Activated naive CD4-positive, alpha-beta T cell treated with anti-CD3 and anti-CD28 coated beads for 36 hours (primary cell): ENCODE results near the gene GALNT16. TPM values are rescaled to one million over a fixed set of nuclear protein-coding genes. Genes with fewer than 3 reads are reported as not detected.
A peak's percentile ranks its signal among the peaks of the same experiment; 100 is the strongest.
"Not testable (repeated sequence)": the region's sequence is repeated elsewhere in the genome, so short reads cannot be mapped to it uniquely, and the experiment has no call there.

Experiments used
- CTCF ChIA-PET: fragments of 350-600 bp; sonication (Branson Sonifier 250); formaldehyde crosslinking; loops from one replicate; lab custom pipeline; 2021; ENCODE audit warnings: antibody characterized with exemption; lab: Charles Lee
- DNase-seq: peaks from one replicate; pipeline ENCODE4 v3.0.0-alpha.2; 2020
- H3K27ac Mint-ChIP-seq: one replicate; pipeline ENCODE4 v1.8.0; 2021; ENCODE audit warnings: mild to moderate bottlenecking, mixed read lengths
- H3K27me3 Mint-ChIP-seq: one replicate; pipeline ENCODE4 v1.8.0; 2021; ENCODE audit warnings: low read depth, mixed read lengths
- H3K36me3 Mint-ChIP-seq: one replicate; pipeline ENCODE4 v1.8.0; 2021; ENCODE audit warnings: low read depth, mixed read lengths
- H3K4me1 Mint-ChIP-seq: one replicate; pipeline ENCODE4 v1.8.0; 2021; ENCODE audit warnings: low read depth, mixed read lengths
- H3K4me3 Mint-ChIP-seq: one replicate; pipeline ENCODE4 v1.8.0; 2021; ENCODE audit warnings: mild to moderate bottlenecking, moderate library complexity, mixed read lengths
- H3K9me3 Mint-ChIP-seq: one replicate; pipeline ENCODE4 v1.8.0; 2021; ENCODE audit warnings: mixed read lengths
- intact Hi-C: fragments of 100-400 bp; cut with micrococcal nuclease; formaldehyde crosslinking; loops from one replicate; pipeline ENCODE4 v1.15.1; 2023
- total RNA-seq, 2 experiments: library from RNA; stranded (reverse); gene quantifications; one replicate each; pipeline ENCODE4 v1.2.3, GENCODE V29; 2021

Gene GALNT16
- under 1 TPM in 1 of 2 experiments, not detected in 1; 0.02 TPM for total RNA-seq

DNA sequence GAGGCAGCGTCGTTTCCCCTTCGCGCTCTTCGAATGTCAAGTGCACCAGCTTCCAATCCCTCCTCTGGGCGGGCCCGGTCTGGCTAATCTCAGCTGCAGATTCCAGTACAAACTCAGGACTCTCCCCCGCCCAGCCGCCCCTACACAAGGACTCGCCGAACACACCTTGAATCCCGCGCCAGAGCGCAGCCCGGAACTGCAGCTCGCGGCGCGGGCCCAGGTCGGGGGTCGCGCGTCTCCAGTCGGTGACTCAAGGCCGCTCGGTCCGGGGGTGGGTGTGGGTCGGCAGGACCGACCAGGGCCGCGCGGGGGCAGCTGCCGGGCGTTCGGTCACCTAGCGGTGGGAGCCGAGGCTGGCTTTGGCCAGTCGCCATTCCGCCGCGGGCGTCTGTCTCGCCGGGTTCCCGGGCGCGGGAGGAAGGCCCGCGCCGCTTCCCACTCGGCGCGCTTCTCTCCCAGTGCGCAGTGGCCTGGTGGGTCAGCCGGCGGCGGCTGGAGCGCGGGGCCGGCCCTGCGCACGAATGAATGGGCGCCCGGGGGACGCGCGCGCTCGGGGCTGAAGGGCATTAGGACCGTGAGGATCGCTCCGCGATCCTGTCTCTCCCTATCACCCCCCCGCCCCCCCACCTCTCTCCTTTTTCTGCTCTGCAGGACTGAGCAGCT is at the start of gene GALNT16:
Gene GALNT16, plus strand, starts transcription at position 632 of the 663 bp plus-strand sequence. CDS start 133 bp downstream, outside the sequence.
- Mint-ChIP-seq H3K27me3 (peaks cover 52% of the 10 kb centered on the region), H3K4me3 (peak within 1 kb of the TSS; percentile 54), H3K4me1 (peaks cover 6% of the 10 kb centered on the region), H3K27ac (no peak within 1 kb of the TSS), H3K9me3 (no peaks in the 10 kb centered on the region), H3K36me3 (no peaks in the 10 kb centered on the region)
- CTCF ChIA-PET = interaction anchor here (1.1 to 1.9 kb wide), 3 partner anchors 57 to 204 kb away, joined by 3 to 5 read pairs (median 3); no protein-coding TSS in a partner anchor
- no peak for DNase-seq
- intact Hi-C loops = loop anchor here (2.0 kb wide), 1 partner anchor 139 kb away; the partner anchor contains the start of genes ERH and SLC39A9

DNA sequence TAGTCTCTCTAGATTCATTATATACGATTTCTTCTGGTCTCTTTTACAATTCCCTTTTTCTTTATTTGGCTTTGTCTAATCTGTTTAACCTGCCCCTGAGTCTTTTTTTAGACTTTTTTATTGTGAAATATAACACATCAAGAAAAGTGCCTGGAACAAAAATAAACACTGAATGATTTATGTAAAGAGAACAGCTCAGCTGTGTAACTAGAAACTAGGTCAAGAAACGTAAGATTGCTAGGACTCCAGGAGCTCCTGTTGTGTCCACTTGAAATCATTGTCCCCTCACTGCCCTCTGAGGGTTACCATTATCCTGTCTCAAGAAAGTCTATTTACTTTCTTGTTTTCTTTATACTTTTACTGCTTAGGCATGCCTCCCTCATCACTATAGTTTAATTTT is 45.6 kb upstream of the GALNT16 start:
- Mint-ChIP-seq H3K4me3 (no peak overlapping the region), H3K36me3 (peaks cover 11% of the 10 kb centered on the region), H3K9me3 (no peaks in the 10 kb centered on the region), H3K27me3 (no peaks in the 10 kb centered on the region), H3K4me1 (peaks cover 2% of the 10 kb centered on the region), H3K27ac (no peak overlapping the region)
- DNase-seq = no peak
- intact Hi-C loops = no loop called here
- CTCF ChIA-PET = no interaction called here

DNA sequence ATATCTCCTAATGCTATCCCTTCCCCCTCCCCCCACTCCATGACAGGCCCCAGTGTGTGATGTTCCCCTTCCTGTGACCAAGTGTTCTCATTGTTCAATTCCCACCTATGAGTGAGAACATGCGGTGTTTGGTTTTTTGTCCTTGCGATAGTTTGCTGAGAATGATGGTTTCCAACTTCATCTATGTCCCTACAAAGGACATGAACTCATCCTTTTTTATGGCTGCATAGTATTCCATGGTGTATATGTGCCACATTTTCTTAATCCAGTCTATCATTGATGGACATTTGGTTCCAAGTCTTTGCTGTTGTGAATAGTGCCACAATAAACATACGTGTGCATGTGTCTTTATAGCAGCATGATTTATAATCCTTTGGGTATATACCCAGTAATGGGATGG is 42.3 kb upstream of the GALNT16 start:
- H3K27ac Mint-ChIP-seq, H3K27me3 Mint-ChIP-seq, intact Hi-C loops, H3K4me3 Mint-ChIP-seq, H3K4me1 Mint-ChIP-seq, CTCF ChIA-PET, DNase-seq, H3K9me3 Mint-ChIP-seq: not testable (repeated sequence)
- peaks cover 12% of the 10 kb centered on the region for H3K36me3 Mint-ChIP-seq

DNA sequence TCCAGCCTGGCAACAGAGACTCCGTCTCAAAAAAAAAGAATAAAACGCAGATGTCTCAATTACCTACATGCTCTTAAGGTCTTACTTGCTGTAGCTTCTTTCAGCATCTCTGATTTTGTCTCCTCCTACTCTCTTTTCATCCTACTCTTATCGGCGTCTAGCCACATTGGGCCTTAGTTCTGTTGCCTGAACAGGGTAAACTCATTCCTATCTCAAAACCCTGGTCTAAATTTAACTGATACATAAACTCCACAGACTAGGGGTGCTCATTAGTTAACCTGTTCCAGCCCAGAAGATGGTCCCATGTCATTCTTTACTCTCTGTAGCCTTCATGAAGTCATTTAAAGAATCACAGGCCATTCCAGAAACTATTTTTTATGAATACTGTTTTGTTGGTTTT is 35.0 kb upstream of the GALNT16 start:
- H3K27me3 Mint-ChIP-seq = no peaks in the 10 kb centered on the region
- no peaks in the 10 kb centered on the region for H3K9me3 Mint-ChIP-seq
- no peak for DNase-seq
- peaks cover 2% of the 10 kb centered on the region for H3K36me3 Mint-ChIP-seq
- no peak overlapping the region for H3K4me3 Mint-ChIP-seq
- H3K27ac Mint-ChIP-seq = no peak overlapping the region
- CTCF ChIA-PET = no interaction called here
- no peaks in the 10 kb centered on the region for H3K4me1 Mint-ChIP-seq
- intact Hi-C loops = no loop called here

DNA sequence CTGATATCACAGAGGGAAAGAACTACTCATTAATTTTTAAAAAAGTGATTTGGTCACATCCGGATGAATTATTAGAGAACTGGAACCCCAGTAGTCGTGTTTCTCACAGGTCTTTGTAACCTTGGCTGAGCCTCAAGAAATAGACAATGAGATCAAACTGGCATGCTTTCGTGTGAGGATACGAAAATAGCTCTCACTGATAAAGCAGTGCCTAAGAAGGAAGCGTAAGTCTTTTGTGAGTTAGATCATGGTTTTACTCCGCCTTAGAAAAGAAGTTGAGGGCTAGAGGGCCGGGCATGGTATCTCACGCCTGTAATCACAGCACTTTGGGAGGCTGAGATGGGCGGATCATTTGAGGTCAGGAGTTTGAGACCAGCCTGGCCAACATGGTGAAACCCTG is 33.8 kb upstream of the GALNT16 start:
- Mint-ChIP-seq H3K36me3 (peaks cover 2% of the 10 kb centered on the region), H3K27me3 (no peaks in the 10 kb centered on the region), H3K27ac (no peak overlapping the region), H3K4me3 (no peak overlapping the region), H3K4me1 (no peaks in the 10 kb centered on the region), H3K9me3 (no peaks in the 10 kb centered on the region)
- CTCF ChIA-PET = interaction anchor here (0.7 to 1.2 kb wide), 2 partner anchors 15 to 77 kb away, joined by 3 to 4 read pairs; no protein-coding TSS in a partner anchor
- intact Hi-C loops = no loop called here
- DNase-seq = no peak

DNA sequence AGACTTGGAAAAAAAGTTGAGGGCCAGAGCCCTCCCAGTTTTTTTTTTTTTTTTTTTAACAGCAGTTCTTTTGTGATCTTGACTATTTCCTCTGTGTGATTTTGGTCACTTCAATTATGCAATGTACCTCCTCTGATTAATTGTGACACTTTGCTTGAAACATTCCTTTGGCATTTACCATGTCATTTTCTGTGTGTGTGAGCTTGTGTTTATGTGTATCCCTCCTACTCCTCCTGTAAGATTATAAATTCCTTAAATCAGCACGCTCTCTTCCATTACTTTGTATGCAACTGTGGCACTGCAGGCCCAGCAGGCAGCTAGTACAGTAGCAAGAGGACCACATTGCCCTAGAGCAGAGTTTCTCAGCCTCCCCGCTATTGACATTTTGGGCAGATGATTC is 33.2 kb upstream of the GALNT16 start:
- intact Hi-C loops = no loop called here
- H3K4me1 Mint-ChIP-seq = no peaks in the 10 kb centered on the region
- no peak overlapping the region for H3K4me3 Mint-ChIP-seq
- DNase-seq = no peak
- peaks cover 3% of the 10 kb centered on the region for H3K36me3 Mint-ChIP-seq
- no peak overlapping the region for H3K27ac Mint-ChIP-seq
- no peaks in the 10 kb centered on the region for H3K9me3 Mint-ChIP-seq
- CTCF ChIA-PET = interaction anchor here (0.7 to 2.5 kb wide), 3 partner anchors 15 to 97 kb away, joined by 3 to 6 read pairs (median 4); no protein-coding TSS in a partner anchor
- no peaks in the 10 kb centered on the region for H3K27me3 Mint-ChIP-seq

DNA sequence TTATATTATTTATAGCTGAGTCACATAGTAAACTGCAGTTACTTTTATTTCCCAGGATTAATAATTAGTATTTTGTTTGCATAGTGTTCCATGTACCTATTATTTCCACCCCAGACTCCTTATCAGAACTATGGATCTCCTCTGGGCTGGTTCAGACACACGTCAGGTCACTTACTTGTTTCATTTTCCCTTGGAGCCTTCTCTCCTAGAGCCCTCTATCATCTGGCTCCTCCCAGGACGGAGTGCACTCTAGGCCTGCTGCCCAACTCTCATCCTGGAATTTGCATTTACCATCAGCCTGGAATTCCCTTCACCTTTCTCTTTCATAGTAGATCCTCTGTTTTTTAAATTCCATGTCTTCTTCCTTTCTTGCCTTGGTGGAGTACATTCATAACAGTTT is 28.5 kb upstream of the GALNT16 start:
- Mint-ChIP-seq H3K4me3 (no peak overlapping the region), H3K27me3 (no peaks in the 10 kb centered on the region), H3K27ac (no peak overlapping the region), H3K4me1 (no peaks in the 10 kb centered on the region), H3K9me3 (no peaks in the 10 kb centered on the region), H3K36me3 (peaks cover 14% of the 10 kb centered on the region)
- intact Hi-C loops = no loop called here
- CTCF ChIA-PET = no interaction called here
- DNase-seq = no peak

DNA sequence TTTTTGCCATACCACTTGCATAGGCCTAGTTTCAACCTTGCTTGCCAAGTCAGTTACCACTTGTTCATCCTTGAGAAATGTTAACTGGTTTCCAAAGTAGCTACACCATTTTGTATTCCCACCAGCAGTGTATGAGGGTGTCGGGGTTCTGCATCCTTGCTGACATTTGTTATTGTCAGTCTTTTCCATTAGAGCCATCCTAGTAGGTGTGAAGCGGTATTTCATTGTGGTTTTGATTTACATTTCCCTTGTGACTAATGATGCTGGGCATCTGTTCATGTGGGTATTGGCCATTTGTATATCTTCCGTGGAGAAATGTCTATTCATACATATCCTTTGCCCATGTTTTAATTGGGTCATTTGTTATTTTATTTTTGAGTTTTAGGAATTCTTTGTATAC is 27.6 kb upstream of the GALNT16 start:
- CTCF ChIA-PET = interaction anchor here (1.1 to 1.9 kb wide), 3 partner anchors 9 to 103 kb away, joined by 4 to 8 read pairs (median 4); no protein-coding TSS in a partner anchor
- H3K9me3 Mint-ChIP-seq = no peaks in the 10 kb centered on the region
- H3K27me3 Mint-ChIP-seq = no peaks in the 10 kb centered on the region
- no peaks in the 10 kb centered on the region for H3K4me1 Mint-ChIP-seq
- no peak for DNase-seq
- peaks cover 16% of the 10 kb centered on the region for H3K36me3 Mint-ChIP-seq
- H3K4me3 Mint-ChIP-seq = no peak overlapping the region
- H3K27ac Mint-ChIP-seq = no peak overlapping the region
- intact Hi-C loops = no loop called here

DNA sequence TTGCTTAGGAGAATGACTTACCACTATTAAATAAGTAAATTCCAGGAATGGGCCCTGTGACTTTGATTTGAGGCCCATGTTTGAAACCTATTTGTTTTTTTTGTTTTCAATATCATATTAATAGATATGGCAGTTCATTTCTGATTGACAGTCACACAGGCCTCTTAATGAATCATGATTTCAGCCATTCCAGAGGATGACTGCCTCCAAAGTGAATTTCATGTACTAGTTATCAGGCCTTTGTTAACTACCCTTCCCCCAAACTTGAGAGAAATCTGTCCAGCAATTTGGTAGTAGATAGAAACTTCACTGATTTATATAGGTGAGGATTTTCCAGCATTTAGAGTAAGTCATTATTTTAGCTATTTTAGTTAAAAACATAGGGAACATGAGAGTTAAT is 25.9 kb upstream of the GALNT16 start:
- Mint-ChIP-seq H3K9me3 (no peaks in the 10 kb centered on the region), H3K4me1 (no peaks in the 10 kb centered on the region), H3K27ac (no peak overlapping the region), H3K4me3 (no peak overlapping the region), H3K36me3 (peaks cover 16% of the 10 kb centered on the region), H3K27me3 (no peaks in the 10 kb centered on the region)
- CTCF ChIA-PET = interaction anchor here (0.7 kb wide), 2 partner anchors 332 to 688 kb away, joined by 3 to 4 read pairs; no protein-coding TSS in a partner anchor
- no peak for DNase-seq
- intact Hi-C loops = no loop called here

DNA sequence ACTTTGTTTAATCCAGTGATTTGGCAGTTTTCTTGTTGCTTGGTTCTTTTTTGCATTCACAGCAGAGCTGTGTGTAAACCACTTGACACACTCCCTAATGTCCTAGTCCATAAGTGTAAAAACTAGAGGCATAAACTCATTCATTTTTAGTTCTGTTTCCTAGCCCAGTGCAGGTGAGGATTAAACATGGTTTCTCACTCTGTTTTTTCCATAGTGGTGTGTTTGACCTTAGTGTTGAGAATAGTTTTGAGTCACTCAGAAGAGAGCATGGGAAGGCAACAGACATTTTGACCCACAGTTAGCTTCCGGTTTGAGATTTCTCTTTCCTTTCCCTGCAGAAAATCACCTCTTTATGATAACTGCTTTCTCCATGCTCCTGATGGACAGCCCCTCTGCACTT is 24.2 kb upstream of the GALNT16 start:
- intact Hi-C loops = no loop called here
- DNase-seq = no peak
- peaks cover 16% of the 10 kb centered on the region for H3K36me3 Mint-ChIP-seq
- H3K27ac Mint-ChIP-seq = no peak overlapping the region
- H3K27me3 Mint-ChIP-seq = no peaks in the 10 kb centered on the region
- no peaks in the 10 kb centered on the region for H3K4me1 Mint-ChIP-seq
- no peak overlapping the region for H3K4me3 Mint-ChIP-seq
- CTCF ChIA-PET = no interaction called here
- H3K9me3 Mint-ChIP-seq = no peaks in the 10 kb centered on the region

DNA sequence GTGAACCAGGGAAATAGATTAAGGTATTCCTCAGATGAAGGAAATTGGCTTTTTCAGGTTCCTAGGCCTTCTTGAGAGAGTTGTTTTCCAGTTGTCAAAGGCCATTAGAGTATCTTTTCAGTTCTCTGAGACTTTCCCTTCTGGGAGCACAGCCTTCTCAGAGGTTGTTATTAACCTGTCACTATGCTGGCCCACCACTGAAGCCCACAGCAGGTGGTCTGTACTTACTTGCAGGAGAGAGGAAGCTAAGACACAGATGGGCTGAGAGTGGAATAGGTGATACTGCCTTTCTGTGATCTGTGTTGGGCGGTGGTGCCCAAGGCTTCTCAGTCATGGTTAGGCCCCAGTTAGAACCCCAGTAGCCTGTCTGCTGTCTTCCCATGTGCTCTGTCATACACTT is 22.8 kb upstream of the GALNT16 start:
- H3K27me3 Mint-ChIP-seq = no peaks in the 10 kb centered on the region
- peaks cover 18% of the 10 kb centered on the region for H3K36me3 Mint-ChIP-seq
- CTCF ChIA-PET = no interaction called here
- intact Hi-C loops = no loop called here
- no peaks in the 10 kb centered on the region for H3K4me1 Mint-ChIP-seq
- H3K4me3 Mint-ChIP-seq = no peak overlapping the region
- no peak for DNase-seq
- H3K27ac Mint-ChIP-seq = no peak overlapping the region
- no peaks in the 10 kb centered on the region for H3K9me3 Mint-ChIP-seq

DNA sequence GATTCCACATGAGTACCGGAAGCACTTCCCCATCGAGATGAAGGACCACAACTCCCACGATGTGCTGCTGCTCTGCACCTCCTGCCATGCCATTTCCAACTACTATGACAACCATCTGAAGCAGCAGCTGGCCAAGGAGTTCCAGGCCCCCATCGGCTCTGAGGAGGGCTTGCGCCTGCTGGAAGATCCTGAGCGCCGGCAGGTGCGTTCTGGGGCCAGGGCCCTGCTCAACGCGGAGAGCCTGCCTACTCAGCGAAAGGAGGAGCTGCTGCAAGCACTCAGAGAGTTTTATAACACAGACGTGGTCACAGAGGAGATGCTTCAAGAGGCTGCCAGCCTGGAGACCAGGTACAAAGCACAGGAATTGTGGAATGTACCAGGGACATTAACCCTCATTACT is 22.4 kb upstream of the GALNT16 start:
- CTCF ChIA-PET = no interaction called here
- peaks cover 15% of the 10 kb centered on the region for H3K36me3 Mint-ChIP-seq
- no peaks in the 10 kb centered on the region for H3K9me3 Mint-ChIP-seq
- H3K4me1 Mint-ChIP-seq = no peaks in the 10 kb centered on the region
- intact Hi-C loops = no loop called here
- no peak overlapping the region for H3K4me3 Mint-ChIP-seq
- DNase-seq = no peak
- no peaks in the 10 kb centered on the region for H3K27me3 Mint-ChIP-seq
- H3K27ac Mint-ChIP-seq = no peak overlapping the region

DNA sequence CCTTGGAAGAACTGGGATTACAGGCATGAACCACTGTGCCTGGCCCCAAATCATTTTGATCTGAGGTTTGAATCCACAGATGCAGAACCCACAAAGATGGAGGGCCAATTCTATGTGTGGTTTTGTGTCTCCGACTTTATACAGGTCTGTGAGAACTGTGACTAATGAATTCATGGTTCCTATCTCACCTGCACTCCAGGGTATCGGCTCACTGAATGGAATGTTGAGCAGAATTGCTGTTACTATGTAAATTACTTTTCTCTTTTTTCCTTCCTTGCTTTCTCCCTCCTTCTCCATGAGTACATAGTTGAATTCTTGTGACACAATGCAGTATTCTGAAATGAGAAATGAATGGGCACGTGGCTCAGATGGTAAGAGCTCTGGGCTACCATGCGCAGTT is 21.1 kb upstream of the GALNT16 start:
- intact Hi-C loops = no loop called here
- H3K4me1 Mint-ChIP-seq = peaks cover 2% of the 10 kb centered on the region
- no peak overlapping the region for H3K27ac Mint-ChIP-seq
- DNase-seq = no peak
- H3K9me3 Mint-ChIP-seq = no peaks in the 10 kb centered on the region
- CTCF ChIA-PET = interaction anchor here (0.7 kb wide), 1 partner anchor 237 kb away, joined by 4 read pairs; no protein-coding TSS in a partner anchor
- no peaks in the 10 kb centered on the region for H3K27me3 Mint-ChIP-seq
- peaks cover 15% of the 10 kb centered on the region for H3K36me3 Mint-ChIP-seq
- H3K4me3 Mint-ChIP-seq = no peak overlapping the region
